Small intestine (tissue), 7 donors: Measurements from ENCODE around the gene HNRNPC. TPM values are rescaled to one million over a fixed set of nuclear protein-coding genes. Genes with fewer than 3 reads are reported as not detected.
"Not testable (repeated sequence)": the region's sequence is repeated elsewhere in the genome, so short reads cannot be mapped to it uniquely, and the experiment has no call there.

ENCODE experiments used
- DNase-seq, 2 donors: peaks; one replicate each; pipeline versions ENCODE4 v3.0.0 to v3.0.0-alpha.2; 2013
- FAIRE-seq: peaks from 2 replicates; lab custom pipeline; 2012; peaks lifted over from hg19 to GRCh38; lab: Jason Lieb, UNC
- H3K27ac ChIP-seq, 3 donors: one replicate each; pipeline ENCODE4 v1.5.1; 2013; ENCODE audit warnings: low read length in 2 of 3, mild to moderate bottlenecking in 2 of 3, control low read depth in 1 of 3, inconsistent platforms in 1 of 3, low read depth in 1 of 3, moderate library complexity in 1 of 3
- H3K27me3 ChIP-seq, 3 donors: one replicate each; pipeline ENCODE4 v1.6.1; 2013; ENCODE audit warnings: low read length in 3 of 3, inconsistent platforms in 1 of 3; ENCODE audit not compliant: control insufficient read depth in 3 of 3, insufficient read depth in 3 of 3
- H3K36me3 ChIP-seq, 3 donors: one replicate each; pipeline ENCODE4 v1.6.1; 2013; ENCODE audit warnings: low read length in 3 of 3, inconsistent platforms in 1 of 3, low read depth in 1 of 3, mild to moderate bottlenecking in 1 of 3, moderate library complexity in 1 of 3; ENCODE audit not compliant: control insufficient read depth in 3 of 3, insufficient read depth in 2 of 3
- H3K4me1 ChIP-seq, 3 donors: one replicate each; pipeline ENCODE4 v1.6.1; 2013; ENCODE audit warnings: low read length in 2 of 3, inconsistent platforms in 1 of 3, low read depth in 1 of 3, mild to moderate bottlenecking in 1 of 3, moderate library complexity in 1 of 3; ENCODE audit not compliant: control insufficient read depth in 3 of 3, insufficient read depth in 2 of 3
- H3K4me3 ChIP-seq, 3 donors: one replicate each; pipeline ENCODE4 v1.5.1; 2013; ENCODE audit warnings: low read length in 3 of 3, control low read depth in 1 of 3, inconsistent platforms in 1 of 3, low read depth in 1 of 3, mild to moderate bottlenecking in 1 of 3, moderate library complexity in 1 of 3
- H3K9me3 ChIP-seq, 2 donors: one replicate each; pipeline ENCODE4 v1.6.1; 2013; ENCODE audit warnings: low read depth in 1 of 2, low read length in 1 of 2; ENCODE audit not compliant: control insufficient read depth in 2 of 2, insufficient read depth in 1 of 2
- WGBS, 3 donors: extraction: QIAGEN DNeasy Blood & Tissue Kit; methylation state at CpG; one replicate each; pipeline ENCODE4 v1.1.7; 2013; 5-methylcytosine and 5-hydroxymethylcytosine counted together
- polyA plus RNA-seq, 4 donors: library from polyadenylated mRNA; stranded (reverse) in 3 of 4; unstranded in 1 of 4; fragments of 200-250 nt in 3 of 4; fragments of 120-200 nt in 1 of 4; gene quantifications; one replicate each; pipeline versions ENCODE4 v1.2.1 to v1.2.3, GENCODE V29; 2013
- donor health status: healthy with polysubstance abuse.
- donor health status: control.
- donor health status: control.
- donor health status: Bipolar disorder and iron deficiency.
- donor health status: healthy.

The HNRNPC gene
- polyA plus RNA-seq, 4 donors, result 325 to 716 (median 510) TPM

DNA sequence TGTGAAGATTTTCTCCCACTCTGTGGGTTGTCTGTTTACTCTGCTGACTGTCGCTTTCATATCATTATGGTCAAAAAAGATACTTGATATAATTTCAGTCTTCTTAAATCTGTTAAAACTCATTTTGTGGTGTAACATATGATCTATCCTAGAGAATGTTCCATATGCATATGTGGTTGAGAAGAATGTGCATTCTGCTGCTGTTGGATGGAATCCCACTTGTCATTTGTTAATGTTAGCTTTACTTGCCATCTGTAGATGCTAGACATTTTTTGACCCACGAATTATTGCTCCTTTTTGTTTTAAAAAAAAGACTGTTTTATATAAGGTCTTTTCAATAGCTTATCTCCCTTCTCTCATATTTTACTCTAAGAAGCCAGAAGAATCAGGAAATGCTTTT is 87.1 kb downstream of the HNRNPC start:
- 60 to 63% (median 63%) methylated on average over 2 of the region's 2 CpGs for WGBS, 3 donors
- no peak for FAIRE-seq

DNA sequence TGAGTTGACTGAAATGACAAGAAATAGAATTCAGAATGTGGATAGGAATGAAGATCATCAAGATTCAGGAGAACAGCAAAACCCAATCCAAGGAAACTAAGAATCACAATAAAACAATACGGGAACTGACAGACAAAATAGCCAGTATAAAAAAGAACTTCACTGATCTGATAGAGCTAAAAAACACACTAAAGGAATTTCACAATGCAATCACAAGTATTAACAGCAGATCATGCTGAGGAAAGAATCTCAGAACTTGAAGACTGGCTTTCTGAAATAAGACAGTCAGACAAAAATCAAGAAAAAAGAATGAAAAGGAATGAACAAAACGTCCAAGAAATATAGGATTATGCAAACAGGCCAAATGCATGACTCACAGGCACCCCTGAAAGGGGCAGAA is 98.1 kb downstream of the HNRNPC start:
- Histone ChIP-seq H3K4me3 (no peak overlapping the region), H3K36me3 (no peaks in the 10 kb centered on the region), H3K27me3 (peaks cover 0 to 8% (median 0%) of the 10 kb centered on the region in 3 donors), H3K9me3 (peaks cover 0 to 9% of the 10 kb centered on the region in 2 donors), H3K4me1 (no peaks in the 10 kb centered on the region), H3K27ac (no peak overlapping the region)
- no peak for FAIRE-seq
- no peak for DNase-seq
- WGBS, 3 donors, result 54 to 72% (median 56%) methylated on average over 2 of the region's 2 CpGs

More for the DNA sequence above, 87.1 kb downstream of the HNRNPC start:
- H3K27me3 ChIP-seq, result peaks cover 0 to 1% (median 0%) of the 10 kb centered on the region in 3 donors
- no peak overlapping the region for H3K4me3 ChIP-seq
- H3K9me3 ChIP-seq, result no peaks in the 10 kb centered on the region
- H3K27ac ChIP-seq, result no peak overlapping the region
- H3K36me3 ChIP-seq, result no peaks in the 10 kb centered on the region
- DNase-seq, result no peak
- H3K4me1 ChIP-seq, result no peaks in the 10 kb centered on the region

DNA sequence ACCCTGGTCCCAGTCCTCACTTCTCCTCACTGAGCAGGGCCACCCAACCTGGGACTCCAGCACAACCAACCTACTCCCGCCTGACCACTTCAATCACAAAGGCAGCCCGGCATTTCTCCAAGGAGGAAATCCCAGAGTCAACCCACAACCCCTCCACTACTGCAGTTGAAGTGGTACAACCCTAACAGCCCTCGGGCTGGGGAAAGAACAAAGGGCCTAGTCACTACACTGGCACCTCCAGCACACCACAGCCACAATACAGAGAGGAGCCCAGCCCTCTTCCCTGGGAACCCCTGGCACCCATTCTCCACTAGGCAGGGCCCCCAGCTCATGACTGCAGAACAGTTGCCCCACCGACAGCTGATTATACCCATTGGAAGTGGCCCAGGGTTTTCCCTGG is 99.7 kb downstream of the HNRNPC start:
- Histone ChIP-seq H3K36me3 (no peaks in the 10 kb centered on the region), H3K27ac (no peak overlapping the region), H3K4me3 (no peak overlapping the region), H3K4me1 (no peaks in the 10 kb centered on the region), H3K27me3 (peaks cover 0 to 8% (median 0%) of the 10 kb centered on the region in 3 donors), H3K9me3 (peaks cover 0 to 9% of the 10 kb centered on the region in 2 donors)
- FAIRE-seq (no peak), DNase-seq (no peak)
- 75 to 82% (median 82%) methylated on average over 4 of the region's 4 CpGs for WGBS, 3 donors

DNA sequence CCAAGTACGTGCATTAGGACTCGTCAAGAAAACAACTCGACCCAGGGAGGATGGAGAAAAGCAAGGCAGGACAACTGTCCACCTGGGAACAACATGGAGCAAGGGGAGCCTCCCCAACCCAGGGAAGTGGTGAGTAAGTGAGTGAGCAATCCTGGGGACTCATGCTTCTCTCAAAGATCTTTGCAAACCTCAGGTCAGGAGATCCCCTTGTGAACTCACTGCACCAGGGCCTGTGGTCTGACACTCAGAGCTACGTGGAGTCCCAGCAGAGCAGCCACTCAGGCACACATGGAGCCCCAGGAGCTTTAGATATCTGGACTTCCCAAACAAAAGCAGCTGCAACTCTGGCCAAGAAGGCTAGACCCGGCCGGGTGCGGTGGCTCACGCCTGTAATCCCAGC is 101.2 kb downstream of the HNRNPC start:
- Histone ChIP-seq H3K27me3 (peaks cover 0 to 8% (median 0%) of the 10 kb centered on the region in 3 donors), H3K4me3 (no peak overlapping the region), H3K4me1 (no peaks in the 10 kb centered on the region), H3K27ac (no peak overlapping the region), H3K36me3 (no peaks in the 10 kb centered on the region), H3K9me3 (peaks cover 0 to 9% of the 10 kb centered on the region in 2 donors)
- DNase-seq (no peak), FAIRE-seq (no peak)
- WGBS, 3 donors, result 77 to 86% (median 78%) methylated on average over 8 of the region's 8 CpGs

DNA sequence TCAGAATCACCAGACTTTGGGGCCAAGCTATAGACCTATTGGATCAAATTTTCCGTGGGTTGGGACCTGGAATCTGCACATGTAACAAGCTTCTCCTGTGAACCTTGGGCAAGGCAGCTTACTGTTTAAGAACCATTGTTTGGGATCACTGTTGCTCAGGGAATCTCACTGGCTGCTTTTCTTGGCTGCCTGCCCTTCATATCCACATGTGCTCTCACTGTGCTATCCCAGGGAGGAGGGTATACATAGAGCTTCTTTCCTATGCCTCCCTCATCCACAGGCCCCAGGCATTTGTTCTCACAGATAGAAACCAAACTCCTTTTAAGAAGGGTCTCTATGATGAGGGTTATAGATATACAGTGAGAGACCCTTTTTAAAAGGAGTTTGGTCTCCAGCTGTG is 103.6 kb downstream of the HNRNPC start:
- H3K27ac ChIP-seq, DNase-seq, H3K4me3 ChIP-seq, H3K27me3 ChIP-seq, FAIRE-seq, H3K9me3 ChIP-seq, H3K36me3 ChIP-seq, H3K4me1 ChIP-seq: not testable (repeated sequence)
- 33 to 58% (median 42%) methylated on average over 1 of the region's 1 CpG for WGBS, 3 donors

DNA sequence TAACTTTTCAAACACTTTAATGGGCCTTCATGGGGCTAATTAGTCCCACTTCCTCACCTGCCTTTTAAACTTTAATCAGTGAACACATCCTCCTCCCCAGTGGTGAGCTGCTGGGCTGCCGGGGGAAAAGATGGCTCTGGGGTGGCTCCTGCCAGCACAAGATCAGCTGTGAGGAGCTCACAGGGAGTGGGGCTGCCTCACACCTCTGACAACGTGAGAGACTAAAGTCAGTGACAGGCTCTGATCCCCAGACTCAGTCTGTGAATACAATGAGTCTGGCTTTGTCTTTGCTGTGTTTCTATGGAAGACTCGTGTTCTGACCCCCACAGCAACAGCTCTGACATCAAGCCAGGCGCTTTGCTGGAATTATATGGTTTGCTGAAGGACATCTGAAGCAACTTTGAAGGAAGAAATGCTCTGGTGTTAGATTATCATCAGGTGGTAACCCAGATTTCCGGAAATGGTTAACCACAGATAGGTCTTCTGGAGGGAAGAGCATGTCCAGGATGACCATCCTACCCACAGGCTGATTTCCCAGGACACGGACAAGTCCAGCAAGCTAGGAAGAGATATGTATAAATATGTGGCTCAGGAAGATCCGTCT is 104.1 kb downstream of the HNRNPC start:
- H3K9me3 ChIP-seq, H3K36me3 ChIP-seq, H3K27ac ChIP-seq, H3K27me3 ChIP-seq, FAIRE-seq, DNase-seq, H3K4me3 ChIP-seq, H3K4me1 ChIP-seq: not testable (repeated sequence)
- 46 to 56% (median 54%) methylated on average over 7 of the region's 7 CpGs for WGBS, 3 donors

DNA sequence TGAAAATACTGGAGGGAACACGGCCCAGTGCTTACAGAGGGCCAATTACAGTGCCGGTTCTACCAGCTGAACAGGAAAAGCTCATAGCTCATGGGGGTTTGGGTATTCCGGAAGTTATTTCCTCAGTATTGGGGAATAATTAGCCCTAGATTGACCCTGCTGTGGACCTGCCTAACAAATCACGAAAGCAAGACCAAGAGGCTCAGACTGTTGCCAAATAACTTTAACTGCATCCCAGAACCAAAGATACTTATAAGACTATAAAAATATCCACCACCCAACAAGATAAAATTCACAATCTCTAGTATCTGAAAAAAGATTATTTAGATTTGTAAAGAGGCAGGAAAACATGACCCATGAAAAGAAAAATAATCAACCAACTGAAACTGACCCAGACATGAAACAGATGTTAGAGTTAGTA is 105.4 kb downstream of the HNRNPC start:
- H3K9me3 ChIP-seq, result peaks cover 0 to 3% of the 10 kb centered on the region in 2 donors
- no peak overlapping the region for H3K4me3 ChIP-seq
- no peaks in the 10 kb centered on the region for H3K36me3 ChIP-seq
- H3K27ac ChIP-seq, result no peak overlapping the region
- DNase-seq (no peak), FAIRE-seq (no peak)
- peaks cover 0 to 6% (median 0%) of the 10 kb centered on the region in 3 donors for H3K27me3 ChIP-seq
- 61 to 66% (median 66%) methylated on average over 4 of the region's 4 CpGs for WGBS, 3 donors
- H3K4me1 ChIP-seq, result no peaks in the 10 kb centered on the region

DNA sequence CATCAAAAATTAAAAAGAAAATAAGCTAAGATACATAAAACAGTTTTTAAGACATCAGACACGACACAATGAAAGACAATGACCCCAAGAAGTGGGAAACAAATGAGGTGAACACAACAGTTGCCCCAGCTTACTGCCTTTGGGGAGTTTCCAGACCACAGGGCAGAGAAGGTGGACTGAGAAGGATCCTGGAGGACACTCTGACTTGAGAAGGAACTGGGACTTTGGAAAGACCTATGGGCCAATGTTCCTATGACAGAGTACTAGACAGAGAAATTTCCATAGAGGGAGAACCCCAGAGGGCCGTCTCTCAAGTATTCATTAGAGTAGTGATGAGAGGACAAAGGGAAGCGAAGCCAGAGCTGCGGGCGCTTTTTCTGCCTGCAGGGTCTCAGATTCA is 107.2 kb downstream of the HNRNPC start:
- FAIRE-seq, result no peak
- WGBS, 3 donors, result 74 to 80% (median 77%) methylated on average over 5 of the region's 5 CpGs

More for the DNA sequence above, 107.2 kb downstream of the HNRNPC start:
- peaks cover 0 to 3% of the 10 kb centered on the region in 2 donors for H3K9me3 ChIP-seq
- no peak for DNase-seq
- peaks cover 0 to 2% (median 0%) of the 10 kb centered on the region in 3 donors for H3K27me3 ChIP-seq
- no peaks in the 10 kb centered on the region for H3K36me3 ChIP-seq
- no peaks in the 10 kb centered on the region for H3K4me1 ChIP-seq
- H3K4me3 ChIP-seq, result no peak overlapping the region
- H3K27ac ChIP-seq, result no peak overlapping the region
